ENCODE measurements around the gene JAKMIP2.

DNA sequence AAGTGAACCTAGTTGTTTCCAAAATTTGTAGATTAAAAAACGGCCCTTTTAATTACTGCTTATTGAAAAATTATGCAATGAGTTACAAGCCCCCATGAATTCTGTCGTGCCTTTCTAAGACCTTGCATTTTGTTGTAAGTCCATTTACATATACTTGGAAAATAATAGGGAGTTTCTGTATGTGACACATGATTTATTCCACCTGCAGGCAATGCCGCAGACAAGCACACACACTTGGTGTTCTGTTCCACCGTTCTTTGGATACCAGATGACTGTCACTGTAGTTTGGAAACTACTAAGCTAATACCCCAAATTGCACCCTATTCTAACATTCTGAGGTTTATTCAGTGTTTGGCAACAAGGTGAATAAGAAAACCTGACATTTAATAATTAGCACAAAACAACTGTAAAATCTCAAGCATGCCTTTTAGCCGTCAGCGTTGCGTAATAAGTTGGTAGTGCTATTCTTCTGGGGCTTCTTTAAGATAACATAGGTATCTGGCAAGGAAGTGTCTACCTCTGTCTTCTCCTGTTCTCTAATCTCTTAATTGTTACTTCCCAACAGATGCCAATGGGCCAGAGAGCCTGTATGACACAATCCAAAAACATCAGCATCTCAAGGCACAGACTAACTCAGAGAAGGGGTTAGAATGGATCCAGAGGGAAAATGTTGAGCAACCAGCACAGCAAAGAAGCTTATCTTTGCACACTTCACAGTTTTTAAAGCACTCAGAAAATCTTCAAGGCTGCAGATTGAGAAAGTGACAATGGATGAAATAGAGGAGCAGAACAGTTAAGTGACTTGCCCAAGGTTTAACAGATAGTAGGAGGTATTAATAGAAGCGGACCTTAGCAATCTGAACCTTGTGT lies 224.4 kb downstream of the JAKMIP2 start:
- no peak for TF ChIP-seq SUZ12 (IDR thresholded peaks at IDR 0.05; ENCODE audit: unreplicated experiment)
- TF ChIP-seq, protein P1, sequence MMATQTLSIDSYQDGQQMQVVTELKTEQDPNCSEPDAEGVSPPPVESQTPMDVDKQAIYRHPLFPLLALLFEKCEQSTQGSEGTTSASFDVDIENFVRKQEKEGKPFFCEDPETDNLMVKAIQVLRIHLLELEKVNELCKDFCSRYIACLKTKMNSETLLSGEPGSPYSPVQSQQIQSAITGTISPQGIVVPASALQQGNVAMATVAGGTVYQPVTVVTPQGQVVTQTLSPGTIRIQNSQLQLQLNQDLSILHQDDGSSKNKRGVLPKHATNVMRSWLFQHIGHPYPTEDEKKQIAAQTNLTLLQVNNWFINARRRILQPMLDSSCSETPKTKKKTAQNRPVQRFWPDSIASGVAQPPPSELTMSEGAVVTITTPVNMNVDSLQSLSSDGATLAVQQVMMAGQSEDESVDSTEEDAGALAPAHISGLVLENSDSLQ (IDR thresholded peaks at IDR 0.05) = no peak

Measured in GM12878 (cell line).